Smooth muscle cell (in vitro differentiated cells): Measurements from ENCODE around the gene PER1. TPM values are rescaled to one million over a fixed set of nuclear protein-coding genes. Genes with fewer than 3 reads are reported as not detected.

ENCODE experiments used
- DNase-seq: peaks from one replicate; lab custom pipeline; 2025; ENCODE audit not compliant: unreplicated experiment; lab: John Stamatoyannopoulos, UW
- H2AFZ ChIP-seq: fragments of 200-600 bp; sonication (generic); 2 replicates; pipeline ENCODE4 v1.6.0; 2016; ENCODE audit warnings: antibody characterized with exemption, low read depth, mild to moderate bottlenecking
- H3F3A ChIP-seq: fragments of 200-600 bp; sonication (generic); 2 replicates; pipeline ENCODE4 v1.6.0; 2017; ENCODE audit warnings: antibody characterized with exemption, low read depth
- H3K27ac ChIP-seq: fragments of 200-600 bp; sonication (generic); 2 replicates; pipeline ENCODE4 v1.5.1; 2016; ENCODE audit warnings: low read depth, mild to moderate bottlenecking
- H3K27me3 ChIP-seq: fragments of 200-600 bp; sonication (generic); 2 replicates; pipeline ENCODE4 v1.6.1; 2016; ENCODE audit warnings: low read depth, mild to moderate bottlenecking
- H3K36me3 ChIP-seq: fragments of 200-600 bp; sonication (generic); 2 replicates; pipeline ENCODE4 v1.5.1; 2016; ENCODE audit warnings: low read depth
- H3K4me1 ChIP-seq: fragments of 200-600 bp; sonication (generic); 2 replicates; pipeline ENCODE4 v1.5.1; 2016; ENCODE audit warnings: low read depth
- H3K4me2 ChIP-seq: fragments of 200-600 bp; sonication (generic); 2 replicates; pipeline ENCODE4 v1.6.0; 2016; ENCODE audit warnings: mild to moderate bottlenecking
- H3K4me3 ChIP-seq: fragments of 200-600 bp; sonication (generic); 2 replicates; pipeline ENCODE4 v1.5.1; 2016; ENCODE audit warnings: mild to moderate bottlenecking
- H3K79me2 ChIP-seq: fragments of 200-600 bp; sonication (generic); 2 replicates; pipeline ENCODE4 v1.6.0; 2016; ENCODE audit warnings: low read depth, mild to moderate bottlenecking
- H3K9ac ChIP-seq: fragments of 200-600 bp; sonication (generic); 2 replicates; pipeline ENCODE4 v1.6.0; 2016; ENCODE audit warnings: low read depth
- H3K9me3 ChIP-seq: fragments of 200-600 bp; sonication (generic); replicated peaks from 2 replicates; pipeline ENCODE4 v1.5.1; 2016; ENCODE audit warnings: low read depth
- H4K20me1 ChIP-seq: fragments of 200-600 bp; sonication (generic); 2 replicates; pipeline ENCODE4 v1.6.0; 2016; ENCODE audit warnings: low read depth
- WGBS: methylation state at CpG from one replicate; pipeline ENCODE4 v1.1.7; 2016; ENCODE audit warnings: low lambda C conversion rate; 5-methylcytosine and 5-hydroxymethylcytosine counted together
- polyA plus RNA-seq: library from polyadenylated mRNA; unstranded; fragments of >200 nt; fragmentation: Nextera tagmentation; extraction: Ambion mirVana; gene quantifications from 2 replicates; pipeline ENCODE4 v1.2.1, GENCODE V29; 2016
- total RNA-seq: library from RNA; depleted of rRNA; stranded (reverse); fragments of >200 nt; gene quantifications from 2 replicates; pipeline ENCODE4 v1.2.3, GENCODE V29; 2014
- TF ChIP-seq, protein P1 (sequence below): fragments of 200-600 bp; sonication (generic); IDR thresholded peaks from 2 replicates; pipeline ENCODE4 v1.5.1; 2017; ENCODE audit warnings: borderline replicate concordance, mild to moderate bottlenecking, antibody characterized with exemption; ENCODE audit not compliant: insufficient read depth, poor library complexity, severe bottlenecking

The PER1 gene
- total and polyA plus RNA-seq, 2 experiments from 2014 or later: 29.0 to 55.2 TPM

DNA sequence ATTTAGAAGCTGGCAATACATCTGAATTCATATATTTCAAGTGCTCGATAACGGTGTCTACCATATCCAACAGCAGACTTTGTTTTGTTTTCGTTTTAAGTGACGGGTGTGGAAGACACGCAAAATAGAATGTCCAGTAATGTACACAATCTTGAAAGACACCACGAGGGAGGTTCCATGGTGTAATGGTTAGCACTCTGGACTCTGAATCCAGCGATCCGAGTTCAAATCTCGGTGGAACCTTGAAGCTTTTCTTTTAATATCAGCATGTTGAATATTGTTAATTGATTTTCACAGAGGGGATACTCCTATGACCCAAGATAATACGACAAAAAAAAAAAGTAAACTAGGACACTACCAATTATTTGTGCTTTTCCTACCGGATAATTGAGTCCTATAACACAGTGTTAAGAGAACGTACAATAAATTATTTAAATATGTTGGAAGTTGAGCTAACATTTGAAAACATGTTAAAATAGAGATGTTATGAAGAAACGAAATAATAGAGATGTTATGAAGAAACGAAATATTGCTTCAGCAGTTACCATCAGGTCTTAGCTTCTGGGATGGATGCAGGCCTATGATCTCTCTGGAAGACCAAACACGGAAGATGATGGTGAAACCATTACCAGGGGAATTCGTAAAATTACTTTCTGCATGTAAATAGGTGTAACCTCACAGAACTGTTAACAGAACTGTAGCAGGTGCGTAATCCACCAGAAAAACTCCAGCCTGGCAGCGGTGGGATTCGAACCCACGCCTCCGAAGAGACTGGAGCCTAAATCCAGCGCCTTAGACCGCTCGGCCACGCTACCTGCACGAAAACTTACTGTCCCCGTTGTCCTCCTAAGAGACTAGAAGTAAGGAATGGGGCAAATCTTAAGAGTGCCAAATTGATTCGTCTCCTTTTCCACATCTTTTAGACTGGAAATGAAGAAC lies 32.4 kb downstream of the PER1 start:
- H3K27ac ChIP-seq: peak overlapping the region; percentile 89
- H3K79me2 ChIP-seq: no peaks in the 10 kb centered on the region
- peak overlapping the region; percentile 92 for H3K4me2 ChIP-seq
- H2AFZ ChIP-seq: peak overlapping the region; percentile 3
- TF ChIP-seq, protein P1, sequence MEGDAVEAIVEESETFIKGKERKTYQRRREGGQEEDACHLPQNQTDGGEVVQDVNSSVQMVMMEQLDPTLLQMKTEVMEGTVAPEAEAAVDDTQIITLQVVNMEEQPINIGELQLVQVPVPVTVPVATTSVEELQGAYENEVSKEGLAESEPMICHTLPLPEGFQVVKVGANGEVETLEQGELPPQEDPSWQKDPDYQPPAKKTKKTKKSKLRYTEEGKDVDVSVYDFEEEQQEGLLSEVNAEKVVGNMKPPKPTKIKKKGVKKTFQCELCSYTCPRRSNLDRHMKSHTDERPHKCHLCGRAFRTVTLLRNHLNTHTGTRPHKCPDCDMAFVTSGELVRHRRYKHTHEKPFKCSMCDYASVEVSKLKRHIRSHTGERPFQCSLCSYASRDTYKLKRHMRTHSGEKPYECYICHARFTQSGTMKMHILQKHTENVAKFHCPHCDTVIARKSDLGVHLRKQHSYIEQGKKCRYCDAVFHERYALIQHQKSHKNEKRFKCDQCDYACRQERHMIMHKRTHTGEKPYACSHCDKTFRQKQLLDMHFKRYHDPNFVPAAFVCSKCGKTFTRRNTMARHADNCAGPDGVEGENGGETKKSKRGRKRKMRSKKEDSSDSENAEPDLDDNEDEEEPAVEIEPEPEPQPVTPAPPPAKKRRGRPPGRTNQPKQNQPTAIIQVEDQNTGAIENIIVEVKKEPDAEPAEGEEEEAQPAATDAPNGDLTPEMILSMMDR: no peak
- no peaks in the 10 kb centered on the region for H3K9me3 ChIP-seq
- whole genome bisulfite sequencing: under 1% methylated on average over 28 of the region's 28 CpGs
- H3K27me3 ChIP-seq: peaks cover 56% of the 10 kb centered on the region
- H4K20me1 ChIP-seq: peaks cover 9% of the 10 kb centered on the region
- no peaks in the 10 kb centered on the region for H3K36me3 ChIP-seq
- H3F3A ChIP-seq: peaks cover 13% of the 10 kb centered on the region
- peak overlapping the region; percentile 59 for H3K4me3 ChIP-seq
- H3K4me1 ChIP-seq: peaks cover 18% of the 10 kb centered on the region
- DNase-seq: peak; percentile 57
- no peak overlapping the region for H3K9ac ChIP-seq

- Histone ChIP-seq H3F3A (peaks cover 13% of the 10 kb centered on the region), H3K4me3 (peak overlapping the region; percentile 59), H3K27ac (peak overlapping the region; percentile 89), H3K36me3 (no peaks in the 10 kb centered on the region), H3K27me3 (peaks cover 57% of the 10 kb centered on the region), H3K9ac (peak overlapping the region; percentile 83), H3K79me2 (no peaks in the 10 kb centered on the region), H4K20me1 (peaks cover 9% of the 10 kb centered on the region), H3K4me2 (peak overlapping the region; percentile 92), H3K4me1 (peaks cover 9% of the 10 kb centered on the region), H2AFZ (no peak overlapping the region), H3K9me3 (no peaks in the 10 kb centered on the region)
- TF ChIP-seq, protein P1: peak; percentile 66
- peak; percentile 68 for DNase-seq
- WGBS: under 1% methylated on average over 38 of the region's 38 CpGs
Measured at GRCh38 chr17:8118769-8119580, 33.2 kb downstream of the PER1 start.

- DNase-seq: peak; percentile 27
- TF ChIP-seq, protein P1: no peak
- peak within 1 kb of the TSS; percentile 89 for H3K27ac ChIP-seq
Measured at GRCh38 chr17:8117980-8118768, 34.0 kb downstream of the PER1 start, which contains the start of gene ALOXE3. Gene ALOXE3, minus strand, starts transcription at chr17:8118514. Its CDS starts 524 bp downstream, at chr17:8117990.

More at GRCh38 chr17:8117980-8118768, 34.0 kb downstream of the PER1 start, which contains the start of gene ALOXE3:
- H3F3A ChIP-seq: peaks cover 13% of the 10 kb centered on the region
- H3K4me3 ChIP-seq: peak within 1 kb of the TSS; percentile 59
- WGBS: under 1% methylated on average over 31 of the region's 33 CpGs
- H3K36me3 ChIP-seq: no peaks in the 10 kb centered on the region
- peak within 1 kb of the TSS; percentile 83 for H3K9ac ChIP-seq
- H4K20me1 ChIP-seq: peaks cover 9% of the 10 kb centered on the region
- H3K4me1 ChIP-seq: peaks cover 1% of the 10 kb centered on the region
- H3K4me2 ChIP-seq: peak within 1 kb of the TSS; percentile 92
- H2AFZ ChIP-seq: peak within 1 kb of the TSS; percentile 68
- H3K9me3 ChIP-seq: no peaks in the 10 kb centered on the region
- H3K27me3 ChIP-seq: peaks cover 57% of the 10 kb centered on the region
- no peaks in the 10 kb centered on the region for H3K79me2 ChIP-seq
